ENCODE data around the gene DMBX1. TPM values are rescaled to one million over a fixed set of nuclear protein-coding genes. Genes with fewer than 3 reads are reported as not detected.

The DMBX1 gene
- total and polyA plus RNA-seq, 2 donors (not counting 1 experiment from before 2014, with no cell fraction given) = not detected

DNA sequence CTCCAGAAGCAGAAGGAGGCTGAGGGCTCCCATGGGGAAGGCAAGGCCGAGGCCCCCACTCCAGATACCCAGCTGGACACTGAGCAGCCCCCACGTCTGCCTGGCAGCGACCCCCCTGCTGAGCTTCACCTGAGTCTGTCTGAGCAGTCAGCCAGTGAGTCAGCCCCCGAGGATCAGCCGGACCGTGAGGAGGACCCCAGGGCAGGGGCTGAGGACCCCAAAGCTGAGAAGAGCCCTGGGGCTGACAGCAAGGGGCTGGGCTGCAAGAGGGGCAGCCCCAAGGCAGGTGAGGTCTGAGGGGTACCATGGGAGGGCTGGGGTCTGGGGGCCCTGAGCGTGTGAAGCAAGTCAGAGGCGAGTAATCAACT is 21.3 kb downstream of the DMBX1 start:
- H3K9ac ChIP-seq (ENCODE audit: low read length) = no peak overlapping the region
- DNase-seq (no peak), ATAC-seq (ENCODE audit: low read depth) (no peak)
- Mint-ChIP-seq H3K27me3 (peaks cover 37% of the 10 kb centered on the region), H3K9me3 (ENCODE audit: insufficient read depth) (no peaks in the 10 kb centered on the region), H3K27ac (no peak overlapping the region), H3K4me3 (no peak overlapping the region), H3K4me1 (no peaks in the 10 kb centered on the region)
- H3K4me1 ChIP-seq (ENCODE audit: control insufficient read depth in 2 of 2, insufficient read depth in 2 of 2, low read length in 2 of 2) = no peaks in the 10 kb centered on the region
- H3K4me2 ChIP-seq (replicated peaks; ENCODE audit: low read depth, low read length, poor library complexity, severe bottlenecking) = no peak overlapping the region
- intact Hi-C loops (cut with micrococcal nuclease) = no loop called here
- H3K36me3 ChIP-seq (replicated peaks in 1 of 2; ENCODE audit: control extremely low read depth in 1 of 2, control insufficient read depth in 1 of 2, extremely low read depth in 1 of 2, insufficient read depth in 2 of 2, low read length in 1 of 2) = no peaks in the 10 kb centered on the region
- no peak overlapping the region for H2AFZ ChIP-seq (ENCODE audit: insufficient read depth, low read depth, low read length, poor library complexity, severe bottlenecking)
- H3K4me3 ChIP-seq (ENCODE audit: control extremely low read depth in 1 of 5, extremely low read depth in 1 of 5, insufficient read depth in 1 of 5, low read depth in 2 of 5, low read length in 4 of 5) = no peak overlapping the region
- no peaks in the 10 kb centered on the region for H3K9me3 ChIP-seq (ENCODE audit: control extremely low read depth in 1 of 3, control insufficient read depth in 2 of 3, insufficient read depth in 1 of 3, low read length in 2 of 3)
- CTCF ChIA-PET = interaction anchor here (1.4 kb wide), 1 partner anchor 69 kb away, joined by 3 read pairs; no protein-coding TSS in a partner anchor
- no peaks in the 10 kb centered on the region for H4K20me1 ChIP-seq (ENCODE audit: control insufficient read depth, insufficient read depth, low read length, poor library complexity, severe bottlenecking)
- peaks cover 0 to 13% (median 0%) of the 10 kb centered on the region in 4 experiments for H3K27me3 ChIP-seq (replicated peaks in 1 of 4; ENCODE audit: control extremely low read depth in 1 of 4, control insufficient read depth in 3 of 4, insufficient read depth in 4 of 4, low read length in 3 of 4)
- H3K79me2 ChIP-seq (ENCODE audit: control insufficient read depth, insufficient read depth, low read length) = no peaks in the 10 kb centered on the region
- TF ChIP-seq, protein P1, sequence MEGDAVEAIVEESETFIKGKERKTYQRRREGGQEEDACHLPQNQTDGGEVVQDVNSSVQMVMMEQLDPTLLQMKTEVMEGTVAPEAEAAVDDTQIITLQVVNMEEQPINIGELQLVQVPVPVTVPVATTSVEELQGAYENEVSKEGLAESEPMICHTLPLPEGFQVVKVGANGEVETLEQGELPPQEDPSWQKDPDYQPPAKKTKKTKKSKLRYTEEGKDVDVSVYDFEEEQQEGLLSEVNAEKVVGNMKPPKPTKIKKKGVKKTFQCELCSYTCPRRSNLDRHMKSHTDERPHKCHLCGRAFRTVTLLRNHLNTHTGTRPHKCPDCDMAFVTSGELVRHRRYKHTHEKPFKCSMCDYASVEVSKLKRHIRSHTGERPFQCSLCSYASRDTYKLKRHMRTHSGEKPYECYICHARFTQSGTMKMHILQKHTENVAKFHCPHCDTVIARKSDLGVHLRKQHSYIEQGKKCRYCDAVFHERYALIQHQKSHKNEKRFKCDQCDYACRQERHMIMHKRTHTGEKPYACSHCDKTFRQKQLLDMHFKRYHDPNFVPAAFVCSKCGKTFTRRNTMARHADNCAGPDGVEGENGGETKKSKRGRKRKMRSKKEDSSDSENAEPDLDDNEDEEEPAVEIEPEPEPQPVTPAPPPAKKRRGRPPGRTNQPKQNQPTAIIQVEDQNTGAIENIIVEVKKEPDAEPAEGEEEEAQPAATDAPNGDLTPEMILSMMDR (IDR thresholded peaks at IDR 0.05) = no peak
- TF ChIP-seq EZH2 (IDR thresholded peaks at IDR 0.05; ENCODE audit: borderline replicate concordance, insufficient read depth, low read depth, low read length, poor library complexity, severe bottlenecking) = no peak
- POLR2A ChIA-PET = no interaction called here
- no peak overlapping the region for H3K27ac ChIP-seq (ENCODE audit: low read length in 2 of 2)
- WGBS (ENCODE audit: insufficient coverage) = 65% methylated on average over 8 of the region's 8 CpGs

DNA sequence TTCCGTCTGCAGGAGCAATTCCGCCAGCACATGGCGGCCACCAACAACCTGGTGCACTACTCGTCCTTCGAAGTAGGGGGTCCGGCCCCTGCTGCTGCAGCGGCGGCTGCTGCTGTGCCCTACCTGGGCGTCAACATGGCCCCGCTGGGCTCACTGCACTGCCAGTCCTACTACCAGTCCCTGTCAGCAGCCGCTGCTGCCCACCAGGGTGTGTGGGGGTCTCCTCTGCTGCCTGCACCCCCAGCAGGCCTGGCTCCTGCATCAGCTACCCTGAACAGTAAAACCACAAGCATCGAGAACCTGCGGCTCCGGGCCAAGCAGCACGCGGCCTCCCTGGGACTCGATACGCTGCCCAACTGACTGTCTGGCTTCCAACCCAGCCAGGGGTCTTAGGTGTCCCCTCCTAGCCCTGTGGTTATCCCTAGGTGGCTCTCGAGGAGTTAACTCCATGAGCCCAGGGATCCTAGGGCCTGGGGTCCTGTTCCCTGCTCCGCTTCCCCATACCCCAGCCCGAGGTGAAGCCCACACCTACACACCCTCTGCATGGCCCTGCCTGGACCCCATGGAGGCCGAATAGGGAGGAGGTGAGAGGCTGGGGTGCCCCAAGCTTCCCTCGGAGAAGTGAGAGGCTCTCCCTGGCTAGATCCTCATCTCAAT is 22.6 kb downstream of the DMBX1 start:
- peaks cover 37% of the 10 kb centered on the region for H3K27me3 Mint-ChIP-seq
- no peak overlapping the region for H3K4me3 Mint-ChIP-seq
- no peak for ATAC-seq (ENCODE audit: low read depth)
- H3K4me1 Mint-ChIP-seq = no peaks in the 10 kb centered on the region
- Histone ChIP-seq H3K36me3 (replicated peaks in 1 of 2; ENCODE audit: control extremely low read depth in 1 of 2, control insufficient read depth in 1 of 2, extremely low read depth in 1 of 2, insufficient read depth in 2 of 2, low read length in 1 of 2) (no peaks in the 10 kb centered on the region), H2AFZ (ENCODE audit: insufficient read depth, low read depth, low read length, poor library complexity, severe bottlenecking) (no peak overlapping the region), H3K27ac (ENCODE audit: low read length in 2 of 2) (no peak overlapping the region), H3K4me1 (ENCODE audit: control insufficient read depth in 2 of 2, insufficient read depth in 2 of 2, low read length in 2 of 2) (no peaks in the 10 kb centered on the region), H3K79me2 (ENCODE audit: control insufficient read depth, insufficient read depth, low read length) (no peaks in the 10 kb centered on the region), H4K20me1 (ENCODE audit: control insufficient read depth, insufficient read depth, low read length, poor library complexity, severe bottlenecking) (no peaks in the 10 kb centered on the region), H3K9me3 (ENCODE audit: control extremely low read depth in 1 of 3, control insufficient read depth in 2 of 3, insufficient read depth in 1 of 3, low read length in 2 of 3) (no peaks in the 10 kb centered on the region), H3K27me3 (replicated peaks in 1 of 4; ENCODE audit: control extremely low read depth in 1 of 4, control insufficient read depth in 3 of 4, insufficient read depth in 4 of 4, low read length in 3 of 4) (peaks cover 0 to 12% (median 0%) of the 10 kb centered on the region in 4 experiments), H3K4me3 (ENCODE audit: control extremely low read depth in 1 of 5, extremely low read depth in 1 of 5, insufficient read depth in 1 of 5, low read depth in 2 of 5, low read length in 4 of 5) (no peak overlapping the region), H3K4me2 (replicated peaks; ENCODE audit: low read depth, low read length, poor library complexity, severe bottlenecking) (no peak overlapping the region), H3K9ac (ENCODE audit: low read length) (no peak overlapping the region)
- no peak overlapping the region for H3K27ac Mint-ChIP-seq
- CTCF ChIA-PET = no interaction called here
- no peak for DNase-seq
- WGBS (ENCODE audit: insufficient coverage) = 95% methylated on average over 19 of the region's 23 CpGs
- H3K9me3 Mint-ChIP-seq (ENCODE audit: insufficient read depth) = no peaks in the 10 kb centered on the region
- POLR2A ChIA-PET = no interaction called here
- intact Hi-C loops (cut with micrococcal nuclease) = no loop called here
- no peak for TF ChIP-seq EZH2 (IDR thresholded peaks at IDR 0.05; ENCODE audit: borderline replicate concordance, insufficient read depth, low read depth, low read length, poor library complexity, severe bottlenecking)
